ENCODE results near the gene TPM2. TPM values are rescaled to one million over a fixed set of nuclear protein-coding genes. Genes with fewer than 3 reads are reported as not detected.

Gene TPM2
- total RNA-seq, 1 donor from 2014 or later = 515 TPM

DNA sequence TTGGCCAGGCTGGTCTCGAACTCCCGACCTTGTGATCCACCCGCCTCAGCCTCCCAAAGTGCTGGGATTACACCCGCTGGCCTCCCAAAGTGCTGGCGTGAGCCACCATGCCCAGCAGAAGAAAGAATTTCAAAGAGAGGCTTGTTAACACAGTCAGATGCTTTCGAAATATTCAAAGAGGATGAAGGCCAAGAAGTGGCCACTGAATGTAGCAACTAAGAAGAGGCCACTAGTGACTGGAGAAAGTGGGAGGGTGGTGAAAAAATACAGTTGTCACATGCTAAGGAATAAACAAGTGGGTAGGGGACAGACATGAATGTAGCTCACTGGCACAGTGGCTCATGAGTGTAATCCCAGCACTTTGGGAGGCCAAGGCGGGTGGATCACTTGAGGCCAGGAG, 13.0 kb upstream of the TPM2 start:
- H3K4me1 Mint-ChIP-seq (ENCODE audit: unreplicated experiment) = no peaks in the 10 kb centered on the region
- no peak overlapping the region for H3K4me3 Mint-ChIP-seq (ENCODE audit: unreplicated experiment)
- no peak overlapping the region for H3K27ac Mint-ChIP-seq (ENCODE audit: unreplicated experiment)
- H3K9me3 Mint-ChIP-seq (ENCODE audit: unreplicated experiment) = no peaks in the 10 kb centered on the region
- peaks cover 40% of the 10 kb centered on the region for H3K36me3 Mint-ChIP-seq (ENCODE audit: unreplicated experiment)
- TF ChIP-seq, protein P1, sequence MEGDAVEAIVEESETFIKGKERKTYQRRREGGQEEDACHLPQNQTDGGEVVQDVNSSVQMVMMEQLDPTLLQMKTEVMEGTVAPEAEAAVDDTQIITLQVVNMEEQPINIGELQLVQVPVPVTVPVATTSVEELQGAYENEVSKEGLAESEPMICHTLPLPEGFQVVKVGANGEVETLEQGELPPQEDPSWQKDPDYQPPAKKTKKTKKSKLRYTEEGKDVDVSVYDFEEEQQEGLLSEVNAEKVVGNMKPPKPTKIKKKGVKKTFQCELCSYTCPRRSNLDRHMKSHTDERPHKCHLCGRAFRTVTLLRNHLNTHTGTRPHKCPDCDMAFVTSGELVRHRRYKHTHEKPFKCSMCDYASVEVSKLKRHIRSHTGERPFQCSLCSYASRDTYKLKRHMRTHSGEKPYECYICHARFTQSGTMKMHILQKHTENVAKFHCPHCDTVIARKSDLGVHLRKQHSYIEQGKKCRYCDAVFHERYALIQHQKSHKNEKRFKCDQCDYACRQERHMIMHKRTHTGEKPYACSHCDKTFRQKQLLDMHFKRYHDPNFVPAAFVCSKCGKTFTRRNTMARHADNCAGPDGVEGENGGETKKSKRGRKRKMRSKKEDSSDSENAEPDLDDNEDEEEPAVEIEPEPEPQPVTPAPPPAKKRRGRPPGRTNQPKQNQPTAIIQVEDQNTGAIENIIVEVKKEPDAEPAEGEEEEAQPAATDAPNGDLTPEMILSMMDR (IDR thresholded peaks at IDR 0.05) = no peak
- H3K27me3 Mint-ChIP-seq (ENCODE audit: unreplicated experiment) = no peaks in the 10 kb centered on the region
- DNase-seq (ENCODE audit: extremely low spot score, unreplicated experiment) = no peak

DNA sequence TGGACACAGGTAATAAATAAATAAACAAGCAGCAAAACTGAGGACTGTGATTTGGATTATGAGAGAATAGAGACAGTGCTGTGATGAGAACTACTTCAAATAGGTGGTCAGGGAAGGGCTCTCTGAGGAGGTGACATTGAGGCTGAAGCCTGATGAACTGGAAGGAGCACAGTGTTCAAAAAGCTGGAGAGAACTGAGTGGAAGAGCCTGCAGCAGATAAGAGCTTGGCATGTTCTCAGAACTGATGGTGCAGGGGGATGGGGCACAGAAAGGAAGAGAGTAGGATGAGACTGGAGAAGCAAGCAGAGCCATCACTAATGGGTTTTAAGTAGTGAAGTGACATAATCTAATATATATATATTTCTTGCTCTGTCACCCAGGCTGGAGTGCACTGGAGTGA, 11.2 kb upstream of the TPM2 start:
- no peak overlapping the region for H3K4me3 Mint-ChIP-seq (ENCODE audit: unreplicated experiment)
- no peak overlapping the region for H3K27ac Mint-ChIP-seq (ENCODE audit: unreplicated experiment)
- TF ChIP-seq, protein P1 (IDR thresholded peaks at IDR 0.05) = no peak
- no peaks in the 10 kb centered on the region for H3K9me3 Mint-ChIP-seq (ENCODE audit: unreplicated experiment)
- H3K4me1 Mint-ChIP-seq (ENCODE audit: unreplicated experiment) = peaks cover 2% of the 10 kb centered on the region
- peaks cover 36% of the 10 kb centered on the region for H3K36me3 Mint-ChIP-seq (ENCODE audit: unreplicated experiment)
- DNase-seq (ENCODE audit: extremely low spot score, unreplicated experiment) = no peak
- H3K27me3 Mint-ChIP-seq (ENCODE audit: unreplicated experiment) = no peaks in the 10 kb centered on the region

DNA sequence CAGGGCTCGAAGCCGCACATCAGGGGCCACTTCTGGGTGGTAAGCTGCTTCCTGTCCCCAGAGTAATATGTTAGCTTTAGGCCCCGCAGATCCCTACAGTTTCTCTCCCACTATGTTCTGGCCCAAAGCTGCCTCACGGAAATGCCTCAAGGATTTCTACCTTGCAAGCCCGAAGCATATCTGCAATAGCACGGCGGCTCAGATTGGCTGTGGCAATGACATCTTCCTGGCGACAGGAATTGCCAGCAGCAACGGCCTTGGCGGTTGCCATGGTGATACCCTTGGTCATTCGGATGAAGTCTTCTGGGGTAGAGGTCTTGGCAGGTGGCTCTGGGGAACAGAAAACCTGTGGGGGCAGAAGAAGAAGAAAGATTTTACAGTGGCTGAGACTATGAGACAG, 10.3 kb upstream of the TPM2 start:
- Mint-ChIP-seq H3K4me1 (ENCODE audit: unreplicated experiment) (peaks cover 2% of the 10 kb centered on the region), H3K9me3 (ENCODE audit: unreplicated experiment) (no peaks in the 10 kb centered on the region), H3K36me3 (ENCODE audit: unreplicated experiment) (peaks cover 36% of the 10 kb centered on the region), H3K27ac (ENCODE audit: unreplicated experiment) (no peak overlapping the region), H3K4me3 (ENCODE audit: unreplicated experiment) (no peak overlapping the region), H3K27me3 (ENCODE audit: unreplicated experiment) (no peaks in the 10 kb centered on the region)
- DNase-seq (ENCODE audit: extremely low spot score, unreplicated experiment) = no peak
- TF ChIP-seq, protein P1 (IDR thresholded peaks at IDR 0.05) = no peak

DNA sequence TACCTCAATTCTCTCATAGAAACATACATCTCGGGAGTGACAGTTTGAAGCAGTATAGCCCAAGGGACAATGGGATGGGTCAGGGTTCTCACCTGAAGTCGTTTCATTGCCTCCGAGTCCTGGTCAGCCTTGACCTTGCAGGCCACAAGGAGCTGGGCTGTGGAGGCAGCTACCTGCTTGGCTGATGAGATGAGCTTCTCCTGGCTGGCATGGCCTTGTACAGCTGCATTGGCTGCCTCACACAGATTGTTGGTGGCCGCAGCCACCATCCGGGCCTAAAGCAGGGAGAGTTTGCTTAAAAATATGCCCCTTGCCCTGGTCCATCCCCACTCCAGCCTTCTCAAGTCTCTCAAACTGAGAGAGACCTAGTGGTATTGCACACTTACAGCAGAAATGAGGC, 8.5 kb upstream of the TPM2 start:
- Mint-ChIP-seq H3K9me3 (ENCODE audit: unreplicated experiment) (no peaks in the 10 kb centered on the region), H3K27me3 (ENCODE audit: unreplicated experiment) (no peaks in the 10 kb centered on the region), H3K36me3 (ENCODE audit: unreplicated experiment) (peaks cover 20% of the 10 kb centered on the region), H3K4me1 (ENCODE audit: unreplicated experiment) (peaks cover 2% of the 10 kb centered on the region), H3K4me3 (ENCODE audit: unreplicated experiment) (no peak overlapping the region), H3K27ac (ENCODE audit: unreplicated experiment) (no peak overlapping the region)
- TF ChIP-seq, protein P1 (IDR thresholded peaks at IDR 0.05) = no peak
- DNase-seq (ENCODE audit: extremely low spot score, unreplicated experiment) = no peak

DNA sequence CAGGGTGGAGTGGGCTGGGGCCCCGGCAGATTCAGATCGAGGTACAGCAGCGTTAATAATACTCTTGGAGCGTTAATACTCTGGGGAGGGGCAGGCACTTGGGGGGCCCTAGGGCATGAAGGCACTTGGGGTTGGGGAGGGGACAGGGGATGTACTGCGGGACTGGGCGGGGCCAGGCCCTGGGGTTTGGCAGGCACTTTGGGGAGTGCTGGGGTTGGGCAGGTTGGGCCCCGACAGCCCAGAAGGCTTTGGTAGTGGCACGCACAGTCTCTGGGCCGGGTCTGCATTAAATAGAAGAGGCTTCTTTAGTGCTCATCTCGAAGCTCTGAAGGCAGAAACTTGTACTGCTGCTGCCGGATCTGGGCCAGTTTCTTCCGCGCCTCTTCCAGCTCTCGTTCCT, 7.8 kb upstream of the TPM2 start:
- no peak for DNase-seq (ENCODE audit: extremely low spot score, unreplicated experiment)
- peaks cover 15% of the 10 kb centered on the region for H3K36me3 Mint-ChIP-seq (ENCODE audit: unreplicated experiment)
- TF ChIP-seq, protein P1 (IDR thresholded peaks at IDR 0.05) = no peak
- peaks cover 2% of the 10 kb centered on the region for H3K4me1 Mint-ChIP-seq (ENCODE audit: unreplicated experiment)
- no peaks in the 10 kb centered on the region for H3K9me3 Mint-ChIP-seq (ENCODE audit: unreplicated experiment)
- H3K27ac Mint-ChIP-seq (ENCODE audit: unreplicated experiment) = peak overlapping the region; percentile 4
- no peak overlapping the region for H3K4me3 Mint-ChIP-seq (ENCODE audit: unreplicated experiment)
- H3K27me3 Mint-ChIP-seq (ENCODE audit: unreplicated experiment) = no peaks in the 10 kb centered on the region

Data from osteocyte (in vitro differentiated cells).